Stimulated activated CD8-positive, alpha-beta memory T cell treated with anti-CD3 and anti-CD28 coated beads, Interleukin-15, amount 100 ng/mL, for 48 hours (primary cell): ENCODE data around the gene NTNG2.

ENCODE experiments used
- DNase-seq, 2 donors: peaks; one replicate each; pipeline ENCODE4 v3.0.0-alpha.2; 2020; ENCODE audit warnings: low read depth in 2 of 2

The NTNG2 gene

DNA sequence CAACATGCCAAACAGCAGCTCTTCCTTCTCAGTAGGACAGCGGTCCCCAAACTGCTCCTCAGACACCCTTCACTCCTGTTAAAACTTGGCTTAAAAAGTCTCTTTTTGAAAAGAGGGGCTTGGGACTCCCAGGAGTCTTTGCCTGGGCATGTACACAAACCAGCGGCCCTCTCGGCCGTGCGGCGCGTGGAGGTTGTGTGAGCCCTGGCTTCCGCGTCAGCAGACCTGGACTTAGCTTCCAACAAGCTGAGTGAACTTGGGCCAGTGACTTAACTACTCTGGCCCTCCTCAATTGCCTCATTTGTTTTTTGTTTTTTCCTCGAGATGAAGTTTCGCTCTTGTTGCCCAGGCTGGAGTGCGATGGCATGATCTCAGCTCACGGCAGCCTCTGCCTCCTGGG, 15.3 kb upstream of the NTNG2 start:
- no peak for DNase-seq

DNA sequence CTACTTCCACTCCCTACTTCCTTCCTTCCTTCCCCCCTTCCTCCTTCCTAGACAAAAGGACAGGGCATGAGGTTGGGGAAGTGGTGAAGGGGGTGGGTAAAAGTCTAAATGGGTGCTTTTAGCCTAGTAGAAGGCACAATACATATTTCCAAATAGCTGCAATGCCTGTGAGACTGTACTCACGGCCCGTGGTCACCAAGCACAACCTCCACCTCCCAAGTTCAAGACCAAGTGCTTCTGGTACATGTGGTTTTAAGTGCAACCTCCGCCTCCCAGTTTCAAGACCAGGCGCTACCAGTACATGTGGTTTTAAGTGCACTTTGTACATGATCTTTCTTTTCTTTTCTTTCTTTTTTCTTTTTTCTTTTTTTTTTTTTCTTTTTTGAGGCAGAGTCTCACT, 14.5 kb upstream of the NTNG2 start:
- DNase-seq: no peak

DNA sequence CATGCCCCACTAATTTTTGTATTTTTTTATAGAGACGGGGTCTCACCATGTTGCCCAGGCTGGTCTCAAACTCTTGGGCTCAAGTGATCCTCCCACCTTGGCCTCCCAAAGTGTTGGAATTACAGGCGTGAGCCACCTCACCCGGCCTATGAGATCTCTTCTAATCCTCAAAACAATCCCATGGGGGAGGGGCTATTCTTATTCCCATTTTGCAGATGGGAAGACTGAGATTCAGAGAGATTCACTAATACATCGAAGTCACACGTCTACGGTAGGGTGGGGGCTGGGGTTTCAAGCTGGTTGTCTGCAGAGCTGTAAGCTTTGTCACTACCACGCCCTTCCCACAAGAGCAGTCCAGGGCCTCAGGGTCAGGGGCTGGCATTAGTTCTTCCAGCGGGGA, 14.0 kb upstream of the NTNG2 start:
- no peak for DNase-seq

DNA sequence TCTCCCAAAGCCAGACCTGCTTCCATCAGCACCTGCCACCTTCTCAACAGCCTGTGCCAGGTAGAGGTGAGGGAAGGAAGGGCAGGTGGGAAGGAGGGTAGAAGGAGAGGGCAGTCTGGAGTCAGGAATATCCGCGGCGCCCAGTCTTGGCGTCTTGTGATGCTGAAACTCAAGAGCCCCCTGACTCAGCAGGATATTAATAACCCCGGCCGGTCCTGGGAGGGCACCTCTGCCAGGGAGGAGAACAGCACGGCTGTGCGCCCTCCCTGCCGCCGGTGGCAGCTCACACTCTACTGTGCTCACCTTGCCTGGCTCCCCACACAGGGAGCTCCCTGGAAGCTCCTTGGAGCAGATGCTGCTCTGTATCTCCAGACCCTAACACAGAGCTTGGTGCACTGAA, 11.6 kb upstream of the NTNG2 start:
- no peak for DNase-seq

- no peak for DNase-seq
These were observed 10.7 kb upstream of the NTNG2 start for GRCh38 chr9:132151118-132151517.

DNA sequence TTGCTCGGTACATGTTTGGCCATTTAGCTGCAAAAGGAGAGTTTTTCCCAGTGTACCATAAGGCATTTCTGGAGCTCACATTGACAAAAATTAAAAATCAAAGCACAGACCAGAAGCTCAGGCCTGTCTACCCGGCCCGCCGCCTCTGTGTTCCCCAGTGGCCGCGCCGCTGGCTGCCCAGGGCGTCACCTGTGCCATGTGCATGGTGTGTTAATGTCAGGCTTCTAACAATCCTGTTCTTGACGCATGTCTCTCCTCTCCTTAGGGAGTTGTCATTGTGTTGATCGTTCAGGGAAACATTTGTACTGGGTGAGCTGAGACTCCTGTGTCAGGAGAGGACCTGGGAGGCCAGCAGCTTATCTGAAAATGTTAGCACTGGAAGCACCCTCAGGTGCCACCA, 9.6 kb upstream of the NTNG2 start:
- no peak for DNase-seq

- no peak for DNase-seq
These were observed 6.8 kb upstream of the NTNG2 start for GRCh38 chr9:132154863-132155567.

GRCh38 chr9:132155568-132155895, 6.3 kb upstream of the NTNG2 start:
- no peak for DNase-seq

DNA sequence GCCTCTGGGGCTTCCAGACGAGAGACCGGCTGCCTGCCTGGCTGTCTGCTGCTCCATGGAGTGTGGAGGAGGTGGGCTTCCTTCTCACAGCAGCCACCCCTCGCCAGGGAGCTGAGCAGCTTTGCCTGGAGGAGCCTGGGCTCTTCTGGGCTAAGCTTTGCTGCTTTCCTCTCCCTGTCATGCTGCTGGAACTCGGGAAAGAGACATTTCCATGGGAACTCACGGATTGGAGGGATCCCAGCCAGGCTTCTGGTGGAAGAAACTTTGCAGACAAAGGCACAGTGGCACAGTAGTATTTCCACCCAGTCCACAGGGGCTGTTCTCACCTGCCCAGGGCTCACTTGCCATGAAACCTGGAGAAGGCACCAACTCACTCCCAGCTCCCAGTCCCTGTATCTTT, 5.6 kb upstream of the NTNG2 start:
- DNase-seq: no peak

GRCh38 chr9:132157347-132158116, 4.3 kb upstream of the NTNG2 start:
- no peak for DNase-seq

GRCh38 chr9:132160802-132161742, 786 bp upstream of the NTNG2 start:
- DNase-seq: peak; percentile 39 to 42

DNA sequence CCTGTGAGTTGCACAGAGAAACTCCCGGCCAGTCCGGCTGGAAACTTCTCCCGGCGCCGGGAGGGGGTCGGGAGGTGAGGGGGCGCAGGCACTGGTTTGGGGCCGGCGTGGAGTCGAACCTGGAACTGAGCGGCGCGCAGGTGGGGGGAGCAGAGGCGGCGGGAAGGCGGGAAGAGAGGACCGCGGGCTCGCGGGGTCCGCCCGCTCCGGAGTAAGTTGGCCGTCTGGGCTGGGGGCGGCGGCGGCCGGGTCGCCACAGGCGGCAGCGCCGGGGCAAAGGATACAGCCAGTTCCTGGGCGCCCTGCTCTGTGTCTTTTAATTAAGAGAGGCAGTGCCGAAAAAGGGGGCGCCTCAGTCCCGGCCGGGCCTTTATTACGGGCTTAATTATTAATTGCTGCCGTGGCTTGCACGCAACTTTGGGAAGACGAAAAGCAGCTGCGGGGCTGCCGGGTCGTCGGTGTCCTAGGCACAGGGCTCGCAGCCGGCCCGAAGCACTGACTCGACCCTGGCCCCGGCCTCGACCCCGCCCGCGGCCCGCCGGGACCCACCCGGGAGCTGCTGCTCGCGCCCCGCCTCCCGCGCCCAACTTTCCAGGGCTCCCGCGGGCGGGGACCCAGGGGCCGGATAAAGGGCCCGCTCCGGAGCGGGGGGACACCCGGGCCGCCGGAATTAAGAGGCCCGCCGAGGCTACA, 1.1 kb downstream of the NTNG2 start:
- DNase-seq: no peak

DNA sequence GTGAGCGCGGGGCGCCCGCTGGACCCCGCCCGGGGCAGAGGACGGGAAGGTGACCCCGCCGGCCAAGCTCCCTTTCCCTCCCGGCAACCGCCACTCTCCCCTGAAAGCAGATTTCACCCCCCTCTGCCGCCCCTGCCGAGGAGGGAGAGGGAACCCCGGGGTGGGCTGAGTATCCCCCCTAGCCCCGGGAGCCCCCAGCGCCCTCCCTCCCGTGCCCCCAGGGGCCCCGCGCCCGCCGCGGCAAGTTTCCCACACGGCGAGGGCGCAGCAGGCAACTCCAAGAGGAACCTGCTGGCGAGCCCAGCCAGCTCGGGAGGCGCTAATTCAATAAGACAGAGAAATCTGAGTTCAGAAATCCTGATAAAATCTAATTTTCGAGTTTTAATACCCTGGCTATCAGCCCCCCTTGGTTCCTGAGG, 1.6 kb downstream of the NTNG2 start:
- no peak for DNase-seq

GRCh38 chr9:132163876-132164603, 2.2 kb downstream of the NTNG2 start:
- no peak for DNase-seq

GRCh38 chr9:132164604-132165362, 2.9 kb downstream of the NTNG2 start:
- no peak for DNase-seq

DNA sequence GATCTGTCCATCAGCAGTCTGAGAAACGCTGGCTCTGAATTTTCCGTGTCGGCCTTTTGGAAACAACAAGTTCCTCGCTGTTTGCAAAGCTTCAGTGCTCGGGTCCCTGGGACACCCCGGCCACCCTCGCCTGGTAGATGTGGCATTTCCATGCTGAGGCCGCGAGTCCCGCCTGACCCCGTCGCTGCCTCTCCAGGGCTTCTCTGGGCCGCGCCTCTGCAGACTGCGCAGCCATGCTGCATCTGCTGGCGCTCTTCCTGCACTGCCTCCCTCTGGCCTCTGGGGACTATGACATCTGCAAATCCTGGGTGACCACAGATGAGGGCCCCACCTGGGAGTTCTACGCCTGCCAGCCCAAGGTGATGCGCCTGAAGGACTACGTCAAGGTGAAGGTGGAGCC, 4.7 kb downstream of the NTNG2 start:
- no peak for DNase-seq

DNA sequence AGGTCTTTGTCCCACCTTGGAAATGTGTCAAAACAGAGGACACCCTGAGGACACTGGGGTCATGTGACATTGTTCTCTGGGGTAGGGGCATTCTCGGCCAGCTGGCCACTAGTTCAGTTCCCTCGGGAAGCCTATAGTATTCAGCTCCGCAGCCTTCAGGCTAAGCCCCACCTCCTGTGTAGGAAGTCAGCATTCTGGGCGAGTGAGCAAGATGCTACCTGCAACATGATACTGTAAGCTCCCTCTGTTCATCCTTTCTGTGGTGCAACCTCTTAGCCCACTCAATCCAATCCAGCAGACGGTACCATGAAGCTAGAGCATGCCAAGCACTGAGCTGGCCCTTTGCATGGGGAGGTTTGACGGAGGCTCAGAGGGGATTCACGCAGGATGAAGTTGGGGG, 5.3 kb downstream of the NTNG2 start:
- DNase-seq: no peak

DNA sequence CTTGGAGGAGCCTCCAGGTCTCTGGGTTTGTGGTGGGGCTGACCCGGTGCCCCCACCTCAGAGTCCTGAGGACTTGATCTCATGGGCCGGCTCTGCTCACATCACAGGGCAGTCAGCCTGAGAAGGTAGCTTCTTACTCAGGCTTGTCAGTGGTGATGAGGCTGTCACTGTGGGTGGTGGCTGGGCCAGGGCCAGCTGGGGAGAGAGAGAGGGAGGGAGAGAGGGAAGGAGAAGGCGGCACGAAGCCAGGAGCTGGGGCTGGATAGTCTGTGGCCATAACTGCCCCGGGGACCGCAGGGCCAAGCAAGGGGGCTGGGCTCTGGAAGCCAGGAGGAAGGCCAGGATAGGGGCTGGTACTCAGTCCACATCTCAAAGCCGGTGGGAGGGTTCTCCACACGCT, 6.5 kb downstream of the NTNG2 start:
- no peak for DNase-seq

- DNase-seq: no peak
These were observed 7.0 kb downstream of the NTNG2 start for GRCh38 chr9:132168851-132169250.

GRCh38 chr9:132169672-132170392, 8.0 kb downstream of the NTNG2 start:
- DNase-seq: peak in 1 of 2 donors; percentile 45
